ENCODE data around the gene PDE11A.

Gene PDE11A

GRCh38 chr2:177638507-177638906, 434.1 kb downstream of the PDE11A start (continued):
- TF ChIP-seq TOX (CRISPR knock-in tag; IDR thresholded peaks at IDR 0.05; ENCODE audit: borderline replicate concordance), result no peak
- no peak for TF ChIP-seq ARNTL (CRISPR knock-in tag; IDR thresholded peaks at IDR 0.05; ENCODE audit: borderline replicate concordance, low read depth)

- TF ChIP-seq ARNTL (CRISPR knock-in tag; IDR thresholded peaks at IDR 0.05; ENCODE audit: borderline replicate concordance, low read depth) (no peak), RARB (CRISPR knock-in tag; IDR thresholded peaks at IDR 0.05) (no peak), SNAI2 (CRISPR knock-in tag; IDR thresholded peaks at IDR 0.05) (no peak)
- ATAC-seq, result no peak
Observed at GRCh38 chr2:177636672-177637071, 435.9 kb downstream of the PDE11A start.

GRCh38 chr2:177635696-177636095, 436.9 kb downstream of the PDE11A start:
- TF ChIP-seq PATZ1 (CRISPR knock-in tag; IDR thresholded peaks at IDR 0.05; ENCODE audit: borderline replicate concordance) (no peak), CSRNP3 (CRISPR knock-in tag; IDR thresholded peaks at IDR 0.05) (no peak)

GRCh38 chr2:177633910-177634294, 438.7 kb downstream of the PDE11A start:
- ATAC-seq, result no peak
- no peak for TF ChIP-seq TOX (CRISPR knock-in tag; IDR thresholded peaks at IDR 0.05; ENCODE audit: borderline replicate concordance)
- TF ChIP-seq OSR1 (CRISPR knock-in tag; IDR thresholded peaks at IDR 0.05), result no peak
- TF ChIP-seq ZNF8 (CRISPR knock-in tag; IDR thresholded peaks at IDR 0.05), result no peak
- no peak for TF ChIP-seq ESRRG (CRISPR knock-in tag; IDR thresholded peaks at IDR 0.05)
- TF ChIP-seq RARB (CRISPR knock-in tag; IDR thresholded peaks at IDR 0.05), result no peak
- TF ChIP-seq ARNTL (CRISPR knock-in tag; IDR thresholded peaks at IDR 0.05; ENCODE audit: borderline replicate concordance, low read depth), result no peak
- TF ChIP-seq ZNF565 (CRISPR knock-in tag; conservative IDR thresholded peaks at IDR 0.05; ENCODE audit: low read depth), result no peak
- TF ChIP-seq ISL1 (CRISPR knock-in tag; IDR thresholded peaks at IDR 0.05), result no peak
- no peak for TF ChIP-seq ZFP3 (CRISPR knock-in tag; IDR thresholded peaks at IDR 0.05)
- TF ChIP-seq, protein P1, sequence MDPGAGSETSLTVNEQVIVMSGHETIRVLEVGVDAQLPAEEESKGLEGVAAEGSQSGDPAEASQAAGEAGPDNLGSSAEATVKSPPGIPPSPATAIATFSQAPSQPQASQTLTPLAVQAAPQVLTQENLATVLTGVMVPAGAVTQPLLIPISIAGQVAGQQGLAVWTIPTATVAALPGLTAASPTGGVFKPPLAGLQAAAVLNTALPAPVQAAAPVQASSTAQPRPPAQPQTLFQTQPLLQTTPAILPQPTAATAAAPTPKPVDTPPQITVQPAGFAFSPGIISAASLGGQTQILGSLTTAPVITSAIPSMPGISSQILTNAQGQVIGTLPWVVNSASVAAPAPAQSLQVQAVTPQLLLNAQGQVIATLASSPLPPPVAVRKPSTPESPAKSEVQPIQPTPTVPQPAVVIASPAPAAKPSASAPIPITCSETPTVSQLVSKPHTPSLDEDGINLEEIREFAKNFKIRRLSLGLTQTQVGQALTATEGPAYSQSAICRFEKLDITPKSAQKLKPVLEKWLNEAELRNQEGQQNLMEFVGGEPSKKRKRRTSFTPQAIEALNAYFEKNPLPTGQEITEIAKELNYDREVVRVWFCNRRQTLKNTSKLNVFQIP (CRISPR knock-in tag; IDR thresholded peaks at IDR 0.05; ENCODE audit: borderline replicate concordance, low read depth), result no peak
- TF ChIP-seq TSHZ2 (CRISPR knock-in tag; IDR thresholded peaks at IDR 0.05), result no peak
- no peak for TF ChIP-seq CSDC2 (CRISPR knock-in tag; IDR thresholded peaks at IDR 0.05)
- TF ChIP-seq PATZ1 (CRISPR knock-in tag; IDR thresholded peaks at IDR 0.05; ENCODE audit: borderline replicate concordance), result no peak
- no peak for TF ChIP-seq TCF4 (CRISPR knock-in tag; IDR thresholded peaks at IDR 0.05; ENCODE audit: borderline replicate concordance)
- TF ChIP-seq CSRNP3 (CRISPR knock-in tag; IDR thresholded peaks at IDR 0.05), result no peak
- no peak for TF ChIP-seq PPARA (CRISPR knock-in tag; IDR thresholded peaks at IDR 0.05; ENCODE audit: borderline replicate concordance)
- TF ChIP-seq ZNF70 (CRISPR knock-in tag; IDR thresholded peaks at IDR 0.05), result no peak
- TF ChIP-seq GLIS3 (CRISPR knock-in tag; IDR thresholded peaks at IDR 0.05), result no peak
- no peak for TF ChIP-seq SNAI2 (CRISPR knock-in tag; IDR thresholded peaks at IDR 0.05)

More at GRCh38 chr2:177635696-177636095, 436.9 kb downstream of the PDE11A start:
- no peak for ATAC-seq
